Ishikawa (cell line): ENCODE data around the gene ANKRD12.

ENCODE experiments used
- CEBPB ChIP-seq: IDR thresholded peaks from 2 replicates; pipeline ENCODE4 v1.6.1; 2012
- CREB1 ChIP-seq: IDR thresholded peaks from 2 replicates; pipeline ENCODE4 v1.6.1; 2012; ENCODE audit warnings: low read depth
- EGR1 ChIP-seq: IDR thresholded peaks from 2 replicates; pipeline ENCODE4 v1.6.1; 2012
- EP300 ChIP-seq: IDR thresholded peaks from 2 replicates; pipeline ENCODE4 v1.6.1; 2012; ENCODE audit warnings: borderline replicate concordance
- FOXM1 ChIP-seq: IDR thresholded peaks from 2 replicates; pipeline ENCODE4 v1.6.1; 2012; ENCODE audit warnings: low read depth, borderline replicate concordance
- MAX ChIP-seq: IDR thresholded peaks from 2 replicates; pipeline ENCODE4 v1.6.1; 2012
- NFIC ChIP-seq: IDR thresholded peaks from 2 replicates; pipeline ENCODE4 v1.6.1; 2012
- RAD21 ChIP-seq: IDR thresholded peaks from 2 replicates; pipeline ENCODE4 v1.6.1; 2012; ENCODE audit warnings: low read depth
- REST ChIP-seq: IDR thresholded peaks from 2 replicates; pipeline ENCODE4 v1.6.1; 2012; ENCODE audit warnings: low read depth, mild to moderate bottlenecking
- TAF1 ChIP-seq: IDR thresholded peaks from 2 replicates; pipeline ENCODE4 v1.6.1; 2012; ENCODE audit warnings: low read depth, mild to moderate bottlenecking
- TEAD4 ChIP-seq: IDR thresholded peaks from 2 replicates; pipeline ENCODE4 v1.6.1; 2012
- YY1 ChIP-seq: IDR thresholded peaks from 2 replicates; pipeline ENCODE4 v1.6.1; 2012; ENCODE audit warnings: low read depth
- ZBTB7A ChIP-seq: IDR thresholded peaks from 2 replicates; pipeline ENCODE4 v1.6.1; 2012; ENCODE audit warnings: low read depth
- TF ChIP-seq, protein P1 (sequence below): IDR thresholded peaks from 2 replicates; pipeline ENCODE4 v1.6.1; 2012

DNA sequence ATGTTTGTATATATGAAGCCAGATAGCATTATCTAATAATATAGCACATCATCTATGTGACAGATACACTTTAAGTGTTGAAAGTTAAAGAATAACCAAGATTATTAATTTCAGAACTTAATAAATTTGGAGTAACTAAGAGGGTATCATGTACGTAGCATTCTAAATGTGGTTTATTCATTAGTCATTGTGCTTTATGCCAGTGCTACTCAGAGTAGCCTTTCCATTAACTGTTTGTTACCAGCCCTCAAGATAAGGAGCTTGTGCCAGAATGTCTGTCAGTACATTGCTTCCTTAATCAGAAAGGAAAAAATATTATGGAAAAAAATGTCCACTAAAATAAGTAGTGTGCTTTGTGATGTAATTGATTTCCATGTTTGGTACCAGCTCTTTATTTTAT lies 103.1 kb downstream of the ANKRD12 start:
- TF ChIP-seq YY1 (no peak), TAF1 (no peak), CEBPB (no peak), ZBTB7A (no peak), CREB1 (no peak), EP300 (no peak), FOXM1 (no peak), REST (no peak), MAX (no peak), RAD21 (no peak), NFIC (no peak), EGR1 (no peak), TEAD4 (no peak)
- TF ChIP-seq, protein P1, sequence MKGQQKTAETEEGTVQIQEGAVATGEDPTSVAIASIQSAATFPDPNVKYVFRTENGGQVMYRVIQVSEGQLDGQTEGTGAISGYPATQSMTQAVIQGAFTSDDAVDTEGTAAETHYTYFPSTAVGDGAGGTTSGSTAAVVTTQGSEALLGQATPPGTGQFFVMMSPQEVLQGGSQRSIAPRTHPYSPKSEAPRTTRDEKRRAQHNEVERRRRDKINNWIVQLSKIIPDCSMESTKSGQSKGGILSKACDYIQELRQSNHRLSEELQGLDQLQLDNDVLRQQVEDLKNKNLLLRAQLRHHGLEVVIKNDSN: no peak
